NOMO-1 (cell line): ENCODE data around the gene MTA2.
"Not testable (repeated sequence)": the region's sequence is repeated elsewhere in the genome, so short reads cannot be mapped to it uniquely, and the experiment has no call there.

ENCODE experiments used
- DNase-seq, 2 experiments: peaks; one replicate each; lab custom pipeline; 2025; ENCODE audit not compliant: unreplicated experiment in 2 of 2; lab: John Stamatoyannopoulos, UW

Gene MTA2

GRCh38 chr11:62593434-62594044, 8.1 kb downstream of the MTA2 start:
- peak; percentile 79 to 82 for DNase-seq

GRCh38 chr11:62592989-62593421, 8.7 kb downstream of the MTA2 start:
- DNase-seq, result no peak

- no peak for DNase-seq
Observed at GRCh38 chr11:62592146-62592815, 9.4 kb downstream of the MTA2 start.

- DNase-seq, result peak; percentile 99
Observed at GRCh38 chr11:62591448-62592145, 10.1 kb downstream of the MTA2 start, which contains the start of gene TUT1. TSS of gene TUT1 (minus strand) at chr11:62591523. CDS start at chr11:62591485, 38 bp downstream.

- no peak for DNase-seq
Observed at GRCh38 chr11:62588966-62589637, 12.6 kb downstream of the MTA2 start.

GRCh38 chr11:62585356-62585755, 16.3 kb downstream of the MTA2 start:
- DNase-seq, result not testable (repeated sequence)

- not testable (repeated sequence) for DNase-seq
Observed at GRCh38 chr11:62581735-62582134, 19.9 kb downstream of the MTA2 start.

GRCh38 chr11:62580959-62581715, 20.5 kb downstream of the MTA2 start:
- DNase-seq, result no peak

GRCh38 chr11:62579252-62579651, 22.4 kb downstream of the MTA2 start:
- no peak for DNase-seq

GRCh38 chr11:62578541-62578940, 23.1 kb downstream of the MTA2 start:
- DNase-seq, result no peak

- DNase-seq, result no peak
Observed at GRCh38 chr11:62577046-62577714, 24.5 kb downstream of the MTA2 start.

GRCh38 chr11:62575837-62576236, 25.8 kb downstream of the MTA2 start:
- no peak for DNase-seq

- no peak for DNase-seq
Observed at GRCh38 chr11:62575156-62575555, 26.5 kb downstream of the MTA2 start.

GRCh38 chr11:62574363-62575071, 27.1 kb downstream of the MTA2 start:
- peak in 1 of 2 experiments; percentile 48 for DNase-seq

- peak; percentile 100 for DNase-seq
Observed at GRCh38 chr11:62573592-62574362, 27.9 kb downstream of the MTA2 start, which contains the start of gene EEF1G. TSS of gene EEF1G (minus strand) at chr11:62573891. CDS start at chr11:62573842, 49 bp downstream.

GRCh38 chr11:62573006-62573591, 28.6 kb downstream of the MTA2 start:
- DNase-seq, result peak in 1 of 2 experiments; percentile 27

GRCh38 chr11:62572431-62572830, 29.2 kb downstream of the MTA2 start:
- no peak for DNase-seq

GRCh38 chr11:62571493-62571892, 30.2 kb downstream of the MTA2 start:
- not testable (repeated sequence) for DNase-seq
